Choroid plexus epithelial cell (primary cell): ENCODE data around the gene ADCYAP1R1.
"Not testable (repeated sequence)": the region's sequence is repeated elsewhere in the genome, so short reads cannot be mapped to it uniquely, and the experiment has no call there.

Source experiments
- DNase-seq: peaks from one replicate; pipeline ENCODE4 v3.0.0-alpha.2; 2010; ENCODE audit warnings: low read depth
- H3K4me3 ChIP-seq: 2 replicates; pipeline ENCODE4 v1.5.1; 2011; ENCODE audit warnings: low read depth, mild to moderate bottlenecking, control low read depth, low read length, moderate library complexity
- TF ChIP-seq, protein P1 (sequence below): conservative IDR thresholded peaks from 2 replicates; pipeline ENCODE4 v1.5.1; 2011; ENCODE audit warnings: low read depth, mild to moderate bottlenecking, control low read depth, inconsistent platforms, low read length, moderate library complexity

Gene ADCYAP1R1

GRCh38 chr7:31134246-31135188 is 82.4 kb downstream of the ADCYAP1R1 start:
- TF ChIP-seq, protein P1, sequence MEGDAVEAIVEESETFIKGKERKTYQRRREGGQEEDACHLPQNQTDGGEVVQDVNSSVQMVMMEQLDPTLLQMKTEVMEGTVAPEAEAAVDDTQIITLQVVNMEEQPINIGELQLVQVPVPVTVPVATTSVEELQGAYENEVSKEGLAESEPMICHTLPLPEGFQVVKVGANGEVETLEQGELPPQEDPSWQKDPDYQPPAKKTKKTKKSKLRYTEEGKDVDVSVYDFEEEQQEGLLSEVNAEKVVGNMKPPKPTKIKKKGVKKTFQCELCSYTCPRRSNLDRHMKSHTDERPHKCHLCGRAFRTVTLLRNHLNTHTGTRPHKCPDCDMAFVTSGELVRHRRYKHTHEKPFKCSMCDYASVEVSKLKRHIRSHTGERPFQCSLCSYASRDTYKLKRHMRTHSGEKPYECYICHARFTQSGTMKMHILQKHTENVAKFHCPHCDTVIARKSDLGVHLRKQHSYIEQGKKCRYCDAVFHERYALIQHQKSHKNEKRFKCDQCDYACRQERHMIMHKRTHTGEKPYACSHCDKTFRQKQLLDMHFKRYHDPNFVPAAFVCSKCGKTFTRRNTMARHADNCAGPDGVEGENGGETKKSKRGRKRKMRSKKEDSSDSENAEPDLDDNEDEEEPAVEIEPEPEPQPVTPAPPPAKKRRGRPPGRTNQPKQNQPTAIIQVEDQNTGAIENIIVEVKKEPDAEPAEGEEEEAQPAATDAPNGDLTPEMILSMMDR = peak; percentile 80
- DNase-seq = peak; percentile 79
- H3K4me3 ChIP-seq = no peak overlapping the region

GRCh38 chr7:31137234-31137633 is 85.1 kb downstream of the ADCYAP1R1 start:
- TF ChIP-seq, protein P1 = no peak
- DNase-seq = no peak
- no peak overlapping the region for H3K4me3 ChIP-seq

GRCh38 chr7:31145339-31145738 is 93.2 kb downstream of the ADCYAP1R1 start:
- no peak overlapping the region for H3K4me3 ChIP-seq
- TF ChIP-seq, protein P1 = no peak
- DNase-seq = no peak

- DNase-seq = no peak
- TF ChIP-seq, protein P1 = no peak
- no peak overlapping the region for H3K4me3 ChIP-seq
Measured at GRCh38 chr7:31146030-31146429, 93.9 kb downstream of the ADCYAP1R1 start.

GRCh38 chr7:31146538-31146937 is 94.4 kb downstream of the ADCYAP1R1 start:
- TF ChIP-seq, protein P1 = no peak
- DNase-seq = no peak
- no peak overlapping the region for H3K4me3 ChIP-seq

DNA sequence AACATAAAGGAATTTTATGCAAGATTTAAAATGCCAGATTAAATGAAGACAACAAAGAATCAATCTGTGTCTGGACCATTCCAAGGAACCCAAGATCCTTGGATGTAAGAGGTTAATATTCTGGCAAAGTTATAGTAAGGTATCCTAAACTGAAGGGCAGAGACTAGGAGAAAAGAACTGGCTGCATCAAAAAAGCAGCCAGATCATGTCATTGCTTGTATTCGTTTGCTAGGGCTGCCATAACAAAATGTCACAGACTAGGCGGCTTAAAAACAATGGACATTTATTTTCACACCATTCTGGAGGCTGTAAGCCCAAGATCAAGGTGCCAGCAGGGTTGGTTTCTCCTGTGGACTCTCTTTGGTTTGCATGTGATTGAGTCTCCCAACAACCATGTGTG is 99.7 kb downstream of the ADCYAP1R1 start:
- DNase-seq = no peak
- no peak overlapping the region for H3K4me3 ChIP-seq
- TF ChIP-seq, protein P1 = no peak

DNA sequence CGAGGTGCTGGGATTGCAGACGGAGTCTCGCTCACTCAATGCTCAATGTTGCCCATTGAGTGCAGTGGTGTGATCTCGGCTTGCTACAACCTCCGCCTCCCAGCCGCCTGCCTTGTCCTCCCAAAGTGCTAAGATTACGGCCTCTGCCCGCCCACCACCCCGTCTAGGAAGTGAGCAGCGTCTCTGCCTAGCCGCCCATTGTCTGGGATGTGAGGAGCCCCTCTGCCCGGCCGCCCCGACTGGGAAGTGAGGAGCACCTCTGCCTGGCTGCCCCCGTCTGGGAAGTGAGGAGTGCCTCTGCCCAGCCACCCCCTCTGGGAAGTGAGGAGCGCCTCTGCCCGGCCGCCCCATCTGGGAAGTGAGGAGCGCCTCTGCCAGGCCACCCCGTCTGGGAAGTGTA is 101.2 kb downstream of the ADCYAP1R1 start:
- H3K4me3 ChIP-seq, DNase-seq: not testable (repeated sequence)
